Measurements from ENCODE around the gene RAP1GDS1. TPM values are rescaled to one million over a fixed set of nuclear protein-coding genes. Genes with fewer than 3 reads are reported as not detected.

RAP1GDS1 gene
- total and polyA plus RNA-seq, 4 donors: 11.2 to 19.4 (median 16.0) TPM

DNA sequence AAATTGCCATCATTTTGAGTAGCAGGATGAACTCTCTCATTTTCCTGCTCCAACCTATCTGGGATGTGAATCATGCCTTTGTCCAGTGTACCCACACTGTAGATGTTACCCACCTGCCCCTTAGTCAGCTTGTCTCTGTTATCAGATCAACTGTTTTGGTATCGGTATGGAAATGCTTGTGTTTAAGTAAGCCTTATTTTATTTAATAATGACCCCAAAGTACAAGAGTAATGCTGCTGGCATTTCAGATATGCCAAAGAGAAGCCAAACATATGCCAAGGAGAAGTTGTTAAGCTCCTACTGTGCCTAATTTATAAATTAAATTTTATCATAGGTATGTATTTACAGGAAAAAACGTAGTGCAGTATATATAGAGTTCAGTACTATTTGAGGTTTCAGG lies 18.6 kb upstream of the RAP1GDS1 start:
- no peaks in the 10 kb centered on the region for H3K27me3 ChIP-seq (ENCODE audit: control insufficient read depth in 4 of 4, insufficient read depth in 4 of 4, low read length in 3 of 4)
- H3K9me3 ChIP-seq (ENCODE audit: control insufficient read depth in 4 of 4, low read length in 3 of 4): no peaks in the 10 kb centered on the region
- H3K27ac ChIP-seq (ENCODE audit: low read depth in 1 of 2, low read length in 2 of 2): no peak overlapping the region
- H3K4me1 ChIP-seq (ENCODE audit: control insufficient read depth in 4 of 4, insufficient read depth in 4 of 4, low read length in 3 of 4): no peaks in the 10 kb centered on the region
- H3K9ac ChIP-seq (ENCODE audit: low read depth in 1 of 2, low read length in 2 of 2): no peak overlapping the region
- H3K36me3 ChIP-seq (ENCODE audit: control insufficient read depth in 4 of 4, insufficient read depth in 3 of 4, low read depth in 1 of 4, low read length in 3 of 4): no peaks in the 10 kb centered on the region
- H3K4me3 ChIP-seq (ENCODE audit: low read depth in 1 of 3, low read length in 3 of 3): no peak overlapping the region
- TF ChIP-seq, protein P1, sequence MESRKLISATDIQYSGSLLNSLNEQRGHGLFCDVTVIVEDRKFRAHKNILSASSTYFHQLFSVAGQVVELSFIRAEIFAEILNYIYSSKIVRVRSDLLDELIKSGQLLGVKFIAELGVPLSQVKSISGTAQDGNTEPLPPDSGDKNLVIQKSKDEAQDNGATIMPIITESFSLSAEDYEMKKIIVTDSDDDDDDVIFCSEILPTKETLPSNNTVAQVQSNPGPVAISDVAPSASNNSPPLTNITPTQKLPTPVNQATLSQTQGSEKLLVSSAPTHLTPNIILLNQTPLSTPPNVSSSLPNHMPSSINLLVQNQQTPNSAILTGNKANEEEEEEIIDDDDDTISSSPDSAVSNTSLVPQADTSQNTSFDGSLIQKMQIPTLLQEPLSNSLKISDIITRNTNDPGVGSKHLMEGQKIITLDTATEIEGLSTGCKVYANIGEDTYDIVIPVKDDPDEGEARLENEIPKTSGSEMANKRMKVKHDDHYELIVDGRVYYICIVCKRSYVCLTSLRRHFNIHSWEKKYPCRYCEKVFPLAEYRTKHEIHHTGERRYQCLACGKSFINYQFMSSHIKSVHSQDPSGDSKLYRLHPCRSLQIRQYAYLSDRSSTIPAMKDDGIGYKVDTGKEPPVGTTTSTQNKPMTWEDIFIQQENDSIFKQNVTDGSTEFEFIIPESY (IDR thresholded peaks at IDR 0.05): no peak
- TF ChIP-seq, protein P2, sequence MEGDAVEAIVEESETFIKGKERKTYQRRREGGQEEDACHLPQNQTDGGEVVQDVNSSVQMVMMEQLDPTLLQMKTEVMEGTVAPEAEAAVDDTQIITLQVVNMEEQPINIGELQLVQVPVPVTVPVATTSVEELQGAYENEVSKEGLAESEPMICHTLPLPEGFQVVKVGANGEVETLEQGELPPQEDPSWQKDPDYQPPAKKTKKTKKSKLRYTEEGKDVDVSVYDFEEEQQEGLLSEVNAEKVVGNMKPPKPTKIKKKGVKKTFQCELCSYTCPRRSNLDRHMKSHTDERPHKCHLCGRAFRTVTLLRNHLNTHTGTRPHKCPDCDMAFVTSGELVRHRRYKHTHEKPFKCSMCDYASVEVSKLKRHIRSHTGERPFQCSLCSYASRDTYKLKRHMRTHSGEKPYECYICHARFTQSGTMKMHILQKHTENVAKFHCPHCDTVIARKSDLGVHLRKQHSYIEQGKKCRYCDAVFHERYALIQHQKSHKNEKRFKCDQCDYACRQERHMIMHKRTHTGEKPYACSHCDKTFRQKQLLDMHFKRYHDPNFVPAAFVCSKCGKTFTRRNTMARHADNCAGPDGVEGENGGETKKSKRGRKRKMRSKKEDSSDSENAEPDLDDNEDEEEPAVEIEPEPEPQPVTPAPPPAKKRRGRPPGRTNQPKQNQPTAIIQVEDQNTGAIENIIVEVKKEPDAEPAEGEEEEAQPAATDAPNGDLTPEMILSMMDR (IDR thresholded peaks at IDR 0.05; ENCODE audit: low read depth, low read length, missing input control): no peak
- no peak for TF ChIP-seq GABPA (IDR thresholded peaks at IDR 0.05 in 1 of 2, conservative IDR thresholded peaks at IDR 0.05 in 1 of 2)
- no peak for TF ChIP-seq JUND (IDR thresholded peaks at IDR 0.05)
- TF ChIP-seq FOXA2 (IDR thresholded peaks at IDR 0.05): no peak
- no peak for TF ChIP-seq RXRA (IDR thresholded peaks at IDR 0.05)
- no peak for TF ChIP-seq RAD21 (IDR thresholded peaks at IDR 0.05)
- no peak for DNase-seq (ENCODE audit: low spot score)
- 93% methylated on average over 2 of the region's 2 CpGs for WGBS

DNA sequence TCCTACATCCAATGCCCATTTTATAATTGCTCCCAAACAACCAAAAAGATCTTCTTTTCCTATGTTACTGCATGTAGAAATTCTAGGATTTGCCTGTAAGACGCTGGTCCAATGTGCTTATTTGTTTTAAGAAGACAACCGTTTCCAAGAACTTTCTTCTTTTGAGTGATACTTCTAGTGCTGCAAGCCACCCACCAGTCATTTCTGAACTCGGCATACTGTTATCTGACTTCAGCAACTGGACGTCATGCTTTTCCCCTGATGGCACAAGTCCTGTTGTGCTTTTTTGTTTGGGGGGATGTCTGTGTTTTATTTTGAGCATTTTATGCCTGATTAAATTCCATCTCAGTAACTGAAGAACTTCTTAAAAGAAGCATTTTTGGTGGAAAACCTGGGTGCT lies 16.0 kb upstream of the RAP1GDS1 start:
- no peak for DNase-seq (ENCODE audit: low spot score)
- H3K9me3 ChIP-seq (ENCODE audit: control insufficient read depth in 4 of 4, low read length in 3 of 4): no peaks in the 10 kb centered on the region
- no peaks in the 10 kb centered on the region for H3K36me3 ChIP-seq (ENCODE audit: control insufficient read depth in 4 of 4, insufficient read depth in 3 of 4, low read depth in 1 of 4, low read length in 3 of 4)
- H3K9ac ChIP-seq (ENCODE audit: low read depth in 1 of 2, low read length in 2 of 2): no peak overlapping the region
- no peak overlapping the region for H3K4me3 ChIP-seq (ENCODE audit: low read depth in 1 of 3, low read length in 3 of 3)
- no peaks in the 10 kb centered on the region for H3K4me1 ChIP-seq (ENCODE audit: control insufficient read depth in 4 of 4, insufficient read depth in 4 of 4, low read length in 3 of 4)
- 85% methylated on average over 4 of the region's 4 CpGs for WGBS
- H3K27me3 ChIP-seq (ENCODE audit: control insufficient read depth in 4 of 4, insufficient read depth in 4 of 4, low read length in 3 of 4): no peaks in the 10 kb centered on the region
- TF ChIP-seq NR2F2 (IDR thresholded peaks at IDR 0.05): no peak
- no peak for TF ChIP-seq FOXA2 (IDR thresholded peaks at IDR 0.05)
- TF ChIP-seq EGR1 (IDR thresholded peaks at IDR 0.05; ENCODE audit: low read depth in 2 of 2): no peak
- no peak for TF ChIP-seq RAD21 (IDR thresholded peaks at IDR 0.05)
- no peak for TF ChIP-seq TAF1 (conservative IDR thresholded peaks at IDR 0.05)
- TF ChIP-seq, protein P1 (IDR thresholded peaks at IDR 0.05): no peak
- TF ChIP-seq, protein P3, sequence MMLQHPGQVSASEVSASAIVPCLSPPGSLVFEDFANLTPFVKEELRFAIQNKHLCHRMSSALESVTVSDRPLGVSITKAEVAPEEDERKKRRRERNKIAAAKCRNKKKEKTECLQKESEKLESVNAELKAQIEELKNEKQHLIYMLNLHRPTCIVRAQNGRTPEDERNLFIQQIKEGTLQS (IDR thresholded peaks at IDR 0.05): no peak
- TF ChIP-seq, protein P2 (IDR thresholded peaks at IDR 0.05; ENCODE audit: low read depth, low read length, missing input control): no peak
- TF ChIP-seq JUND (IDR thresholded peaks at IDR 0.05): no peak
- TF ChIP-seq RXRA (IDR thresholded peaks at IDR 0.05): no peak
- TF ChIP-seq YY1 (IDR thresholded peaks at IDR 0.05): no peak
- TF ChIP-seq HNF4A (conservative IDR thresholded peaks at IDR 0.05): no peak
- no peak for TF ChIP-seq HNF4G (IDR thresholded peaks at IDR 0.05)
- no peak for TF ChIP-seq SP1 (IDR thresholded peaks at IDR 0.05)
- TF ChIP-seq GABPA (IDR thresholded peaks at IDR 0.05 in 1 of 2, conservative IDR thresholded peaks at IDR 0.05 in 1 of 2): no peak
- TF ChIP-seq, protein P4, sequence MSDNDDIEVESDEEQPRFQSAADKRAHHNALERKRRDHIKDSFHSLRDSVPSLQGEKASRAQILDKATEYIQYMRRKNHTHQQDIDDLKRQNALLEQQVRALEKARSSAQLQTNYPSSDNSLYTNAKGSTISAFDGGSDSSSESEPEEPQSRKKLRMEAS (IDR thresholded peaks at IDR 0.05): no peak
- TF ChIP-seq, protein P5, sequence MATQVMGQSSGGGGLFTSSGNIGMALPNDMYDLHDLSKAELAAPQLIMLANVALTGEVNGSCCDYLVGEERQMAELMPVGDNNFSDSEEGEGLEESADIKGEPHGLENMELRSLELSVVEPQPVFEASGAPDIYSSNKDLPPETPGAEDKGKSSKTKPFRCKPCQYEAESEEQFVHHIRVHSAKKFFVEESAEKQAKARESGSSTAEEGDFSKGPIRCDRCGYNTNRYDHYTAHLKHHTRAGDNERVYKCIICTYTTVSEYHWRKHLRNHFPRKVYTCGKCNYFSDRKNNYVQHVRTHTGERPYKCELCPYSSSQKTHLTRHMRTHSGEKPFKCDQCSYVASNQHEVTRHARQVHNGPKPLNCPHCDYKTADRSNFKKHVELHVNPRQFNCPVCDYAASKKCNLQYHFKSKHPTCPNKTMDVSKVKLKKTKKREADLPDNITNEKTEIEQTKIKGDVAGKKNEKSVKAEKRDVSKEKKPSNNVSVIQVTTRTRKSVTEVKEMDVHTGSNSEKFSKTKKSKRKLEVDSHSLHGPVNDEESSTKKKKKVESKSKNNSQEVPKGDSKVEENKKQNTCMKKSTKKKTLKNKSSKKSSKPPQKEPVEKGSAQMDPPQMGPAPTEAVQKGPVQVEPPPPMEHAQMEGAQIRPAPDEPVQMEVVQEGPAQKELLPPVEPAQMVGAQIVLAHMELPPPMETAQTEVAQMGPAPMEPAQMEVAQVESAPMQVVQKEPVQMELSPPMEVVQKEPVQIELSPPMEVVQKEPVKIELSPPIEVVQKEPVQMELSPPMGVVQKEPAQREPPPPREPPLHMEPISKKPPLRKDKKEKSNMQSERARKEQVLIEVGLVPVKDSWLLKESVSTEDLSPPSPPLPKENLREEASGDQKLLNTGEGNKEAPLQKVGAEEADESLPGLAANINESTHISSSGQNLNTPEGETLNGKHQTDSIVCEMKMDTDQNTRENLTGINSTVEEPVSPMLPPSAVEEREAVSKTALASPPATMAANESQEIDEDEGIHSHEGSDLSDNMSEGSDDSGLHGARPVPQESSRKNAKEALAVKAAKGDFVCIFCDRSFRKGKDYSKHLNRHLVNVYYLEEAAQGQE (IDR thresholded peaks at IDR 0.05): no peak
- TF ChIP-seq FOXA1 (IDR thresholded peaks at IDR 0.05): no peak
- H3K27ac ChIP-seq (ENCODE audit: low read depth in 1 of 2, low read length in 2 of 2): no peak overlapping the region
